Stomach (tissue), 9 donors: ENCODE data around the gene GPR143. TPM values are rescaled to one million over a fixed set of nuclear protein-coding genes. Genes with fewer than 3 reads are reported as not detected.

Experiments
- DNase-seq, 2 donors: peaks; one replicate each; pipeline versions ENCODE4 v3.0.0 to v3.0.0-alpha.2; 2013 to 2019
- H3K27ac ChIP-seq, 5 donors: fragments of 200-600 bp in 4 of 5; sonication (generic) in 4 of 5; one replicate each; pipeline ENCODE4 v1.5.1; 2013 to 2019; ENCODE audit warnings: mild to moderate bottlenecking in 1 of 5, moderate library complexity in 1 of 5
- H3K27me3 ChIP-seq, 3 donors: fragments of 200-600 bp; sonication (generic); one replicate each; pipeline ENCODE4 v1.5.1; 2017 to 2019; ENCODE audit warnings: mixed run types in 1 of 3
- H3K36me3 ChIP-seq, 4 donors: fragments of 200-600 bp; sonication (generic); 1 replicate in 3 of 4; 2 replicates in 1 of 4; pipeline ENCODE4 v1.5.1; 2016 to 2019
- H3K4me1 ChIP-seq, 4 donors: fragments of 200-600 bp; sonication (generic); one replicate each; pipeline ENCODE4 v1.5.1; 2016 to 2019
- H3K4me3 ChIP-seq, 4 donors: fragments of 200-600 bp; sonication (generic) in 3 of 4; one replicate each; pipeline ENCODE4 v1.5.1; 2016 to 2019; ENCODE audit warnings: mild to moderate bottlenecking in 1 of 4
- H3K9me3 ChIP-seq, 4 donors: fragments of 200-600 bp; sonication (generic); one replicate each; pipeline ENCODE4 v1.5.1; 2016 to 2019
- CTCF ChIP-seq, 7 experiments: fragments of 450-650 bp in 4 of 7; fragments of 200-600 bp in 3 of 7; sonication (generic) in 3 of 7; IDR thresholded peaks; one replicate each; pipeline ENCODE4 v1.5.1; 2016 to 2019; ENCODE audit warnings: antibody characterized with exemption in 7 of 7, control low read depth in 2 of 7, mild to moderate bottlenecking in 1 of 7
- EP300 ChIP-seq: sonication (generic); formaldehyde crosslinking; IDR thresholded peaks from one replicate; pipeline ENCODE4 v1.6.1; 2017; ENCODE audit warnings: antibody characterized with exemption
- POLR2A ChIP-seq, 4 donors: fragments of 450-650 bp; IDR thresholded peaks; one replicate each; pipeline ENCODE4 v1.6.1; 2016; ENCODE audit warnings: antibody characterized with exemption in 4 of 4, control low read depth in 2 of 4, mild to moderate bottlenecking in 1 of 4, moderate library complexity in 1 of 4
- POLR2AphosphoS5 ChIP-seq, 3 donors: sonication (generic); formaldehyde crosslinking; IDR thresholded peaks; one replicate each; pipeline ENCODE4 v1.6.1; 2016; ENCODE audit warnings: antibody characterized with exemption in 3 of 3
- WGBS, 5 donors: extraction: QIAGEN DNeasy Blood & Tissue Kit in 3 of 5; methylation state at CpG; one replicate each; pipeline versions ENCODE4 v1.1.5 to v1.1.7; 2013 to 2018; 5-methylcytosine and 5-hydroxymethylcytosine counted together
- intact Hi-C: fragments of 100-400 bp; cut with DNase I; formaldehyde crosslinking; loops from one replicate; pipeline ENCODE4 v1.15.1; 2023; ENCODE audit warnings: low total_unique reads
- polyA plus RNA-seq, 3 donors: library from polyadenylated mRNA; stranded (reverse); fragments of 200-250 nt; gene quantifications; one replicate each; pipeline ENCODE4 v1.2.3, GENCODE V29; 2013
- total RNA-seq, 5 donors: library from RNA; depleted of rRNA; stranded (reverse); fragments of >200 nt; gene quantifications; one replicate each; pipeline versions ENCODE4 v1.1.0 to v1.2.3, GENCODE V29; 2014 to 2016
- donor health status: healthy with polysubstance abuse.
- donor health status: Bipolar disorder and iron deficiency.
- donor health status: healthy.

GPR143 gene
- total and polyA plus RNA-seq, 8 donors, result 0.46 to 2.3 (median 1.2) TPM; not detected in 4

- intact Hi-C loops, result no loop called here
- 54 to 79% (median 67%) methylated on average over 3 of the region's 3 CpGs for WGBS, 5 donors
- Histone ChIP-seq H3K9me3 (peaks cover 0 to 7% (median 2%) of the 10 kb centered on the region in 4 donors), H3K4me3 (no peak overlapping the region), H3K27ac (no peak overlapping the region), H3K27me3 (no peaks in the 10 kb centered on the region), H3K36me3 (no peaks in the 10 kb centered on the region), H3K4me1 (no peaks in the 10 kb centered on the region)
- no peak for DNase-seq
- no peak for TF ChIP-seq POLR2A (IDR thresholded peaks at IDR 0.05)
- TF ChIP-seq CTCF (IDR thresholded peaks at IDR 0.05), result no peak
- TF ChIP-seq POLR2AphosphoS5 (IDR thresholded peaks at IDR 0.05), result no peak
- no peak for TF ChIP-seq EP300
Observed at GRCh38 chrX:9738151-9738550, 27.5 kb downstream of the GPR143 start.

- H3K36me3 ChIP-seq, result no peaks in the 10 kb centered on the region
- H3K4me1 ChIP-seq, result no peaks in the 10 kb centered on the region
- intact Hi-C loops, result no loop called here
- no peak for DNase-seq
- no peak overlapping the region for H3K4me3 ChIP-seq
- no peaks in the 10 kb centered on the region for H3K27me3 ChIP-seq
- TF ChIP-seq POLR2AphosphoS5 (IDR thresholded peaks at IDR 0.05), result no peak
- TF ChIP-seq CTCF (IDR thresholded peaks at IDR 0.05), result no peak
- TF ChIP-seq POLR2A (IDR thresholded peaks at IDR 0.05), result no peak
- H3K9me3 ChIP-seq, result peaks cover 0 to 11% (median 4%) of the 10 kb centered on the region in 4 donors
- 80 to 94% (median 83%) methylated on average over 7 of the region's 7 CpGs for WGBS, 5 donors
- H3K27ac ChIP-seq, result no peak overlapping the region
Observed at GRCh38 chrX:9737363-9737762, 28.3 kb downstream of the GPR143 start.

GRCh38 chrX:9730752-9731151, 34.9 kb downstream of the GPR143 start:
- intact Hi-C loops, result no loop called here
- H3K36me3 ChIP-seq, result no peaks in the 10 kb centered on the region
- no peaks in the 10 kb centered on the region for H3K27me3 ChIP-seq
- no peaks in the 10 kb centered on the region for H3K4me1 ChIP-seq
- no peak for DNase-seq
- 65 to 89% (median 70%) methylated on average over 1 of the region's 1 CpG for WGBS, 5 donors
- no peak overlapping the region for H3K27ac ChIP-seq
- H3K4me3 ChIP-seq, result no peak overlapping the region
- TF ChIP-seq EP300 (no peak), POLR2A (IDR thresholded peaks at IDR 0.05) (no peak), POLR2AphosphoS5 (IDR thresholded peaks at IDR 0.05) (no peak), CTCF (IDR thresholded peaks at IDR 0.05) (no peak)
- H3K9me3 ChIP-seq, result peaks cover 0 to 38% (median 21%) of the 10 kb centered on the region in 4 donors

GRCh38 chrX:9730078-9730477, 35.6 kb downstream of the GPR143 start:
- TF ChIP-seq EP300 (no peak), POLR2AphosphoS5 (IDR thresholded peaks at IDR 0.05) (no peak), POLR2A (IDR thresholded peaks at IDR 0.05) (no peak), CTCF (IDR thresholded peaks at IDR 0.05) (no peak)
- WGBS, 5 donors, result 74 to 85% (median 81%) methylated on average over 3 of the region's 3 CpGs

More at GRCh38 chrX:9730078-9730477, 35.6 kb downstream of the GPR143 start:
- Histone ChIP-seq H3K9me3 (peaks cover 0 to 38% (median 21%) of the 10 kb centered on the region in 4 donors), H3K4me3 (no peak overlapping the region), H3K4me1 (no peaks in the 10 kb centered on the region), H3K36me3 (no peaks in the 10 kb centered on the region), H3K27me3 (no peaks in the 10 kb centered on the region), H3K27ac (no peak overlapping the region)
- no peak for DNase-seq
- intact Hi-C loops, result no loop called here
